ENCODE data around the gene C1orf159. TPM values are rescaled to one million over a fixed set of nuclear protein-coding genes. Genes with fewer than 3 reads are reported as not detected.

Gene C1orf159
- total and polyA plus RNA-seq, 2 experiments from 2014 or later = 9.6 to 21.5 TPM

DNA sequence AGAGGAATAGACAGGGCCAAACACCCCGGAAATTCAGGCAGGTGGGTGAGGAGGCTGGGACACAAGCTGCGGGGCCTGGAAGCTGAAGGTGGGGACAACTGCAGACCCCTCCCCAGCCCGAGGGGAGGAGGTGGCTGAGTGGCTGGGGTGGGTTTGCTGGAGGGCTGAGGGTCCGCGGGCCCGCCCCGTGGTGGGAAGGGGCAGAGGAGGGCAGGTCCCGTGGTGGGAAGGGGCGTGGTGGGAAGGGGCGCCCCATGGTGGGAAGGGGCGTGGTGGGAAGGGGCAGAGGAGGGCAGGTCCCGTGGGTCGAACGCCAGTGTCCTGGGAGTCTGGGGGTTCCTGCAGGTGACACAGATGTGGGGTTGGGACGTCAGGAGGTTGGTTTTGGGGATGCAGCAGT is 33.5 kb upstream of the C1orf159 start:
- Histone ChIP-seq H3K4me3 (no peak overlapping the region), H3K9me2 (ENCODE audit: insufficient read depth) (no peaks in the 10 kb centered on the region), H4K20me1 (replicated peaks; ENCODE audit: insufficient read depth) (no peaks in the 10 kb centered on the region), H3K4me2 (no peak overlapping the region), H3K79me2 (replicated peaks; ENCODE audit: insufficient read depth) (no peaks in the 10 kb centered on the region), H3K27ac (ENCODE audit: low read depth) (no peak overlapping the region), H3K36me3 (ENCODE audit: insufficient read depth) (no peaks in the 10 kb centered on the region; the same call in 1 of the 2 replicates), H3K4me1 (ENCODE audit: insufficient read depth) (no peaks in the 10 kb centered on the region), H3F3A (replicated peaks; ENCODE audit: low read depth) (0 out of 2 replicates have a peak, but pooled peaks cover 5% of the 10 kb centered on the region), H3K27me3 (ENCODE audit: insufficient read depth) (no peaks in the 10 kb centered on the region), H2AFZ (no peak overlapping the region)
- ATAC-seq = no peak
- no peak overlapping the region for H3K4me3 Mint-ChIP-seq
- peaks cover 19% of the 10 kb centered on the region for H3K36me3 Mint-ChIP-seq (ENCODE audit: low read depth)
- H3K27ac Mint-ChIP-seq = no peak overlapping the region
- H3K27me3 Mint-ChIP-seq (ENCODE audit: insufficient read depth, low read depth, poor library complexity) = peaks cover 16% of the 10 kb centered on the region
- peaks cover 26% of the 10 kb centered on the region for H3K9me3 Mint-ChIP-seq
- H3K4me1 Mint-ChIP-seq = no peaks in the 10 kb centered on the region; the same call in 2 of the 3 replicates
- DNase-seq (ENCODE audit: low spot score) = no peak
- TF ChIP-seq ZNF331 (CRISPR knock-in tag; IDR thresholded peaks at IDR 0.05; ENCODE audit: low read depth) (no peak), EZH2 (IDR thresholded peaks at IDR 0.05; ENCODE audit: low read depth, unreplicated experiment) (no peak), ZNF114 (CRISPR knock-in tag; IDR thresholded peaks at IDR 0.05) (no peak), JUNB (IDR thresholded peaks at IDR 0.05; ENCODE audit: unreplicated experiment) (no peak), POLR2AphosphoS5 (IDR thresholded peaks at IDR 0.05; ENCODE audit: low read depth) (no peak), CREB1 (CRISPR knock-in tag; IDR thresholded peaks at IDR 0.05; ENCODE audit: low read depth) (no peak), ZNF462 (CRISPR knock-in tag; IDR thresholded peaks at IDR 0.05) (no peak), NANOG (IDR thresholded peaks at IDR 0.05; ENCODE audit: borderline replicate concordance) (no peak), STAT1 (IDR thresholded peaks at IDR 0.05; ENCODE audit: unreplicated experiment) (no peak), EZH2phosphoT487 (IDR thresholded peaks at IDR 0.05; ENCODE audit: unreplicated experiment) (no peak)
- TF ChIP-seq, protein P1, sequence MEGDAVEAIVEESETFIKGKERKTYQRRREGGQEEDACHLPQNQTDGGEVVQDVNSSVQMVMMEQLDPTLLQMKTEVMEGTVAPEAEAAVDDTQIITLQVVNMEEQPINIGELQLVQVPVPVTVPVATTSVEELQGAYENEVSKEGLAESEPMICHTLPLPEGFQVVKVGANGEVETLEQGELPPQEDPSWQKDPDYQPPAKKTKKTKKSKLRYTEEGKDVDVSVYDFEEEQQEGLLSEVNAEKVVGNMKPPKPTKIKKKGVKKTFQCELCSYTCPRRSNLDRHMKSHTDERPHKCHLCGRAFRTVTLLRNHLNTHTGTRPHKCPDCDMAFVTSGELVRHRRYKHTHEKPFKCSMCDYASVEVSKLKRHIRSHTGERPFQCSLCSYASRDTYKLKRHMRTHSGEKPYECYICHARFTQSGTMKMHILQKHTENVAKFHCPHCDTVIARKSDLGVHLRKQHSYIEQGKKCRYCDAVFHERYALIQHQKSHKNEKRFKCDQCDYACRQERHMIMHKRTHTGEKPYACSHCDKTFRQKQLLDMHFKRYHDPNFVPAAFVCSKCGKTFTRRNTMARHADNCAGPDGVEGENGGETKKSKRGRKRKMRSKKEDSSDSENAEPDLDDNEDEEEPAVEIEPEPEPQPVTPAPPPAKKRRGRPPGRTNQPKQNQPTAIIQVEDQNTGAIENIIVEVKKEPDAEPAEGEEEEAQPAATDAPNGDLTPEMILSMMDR (conservative IDR thresholded peaks at IDR 0.05; ENCODE audit: low read depth in 2 of 2) = no peak
- TF ChIP-seq, protein P2, sequence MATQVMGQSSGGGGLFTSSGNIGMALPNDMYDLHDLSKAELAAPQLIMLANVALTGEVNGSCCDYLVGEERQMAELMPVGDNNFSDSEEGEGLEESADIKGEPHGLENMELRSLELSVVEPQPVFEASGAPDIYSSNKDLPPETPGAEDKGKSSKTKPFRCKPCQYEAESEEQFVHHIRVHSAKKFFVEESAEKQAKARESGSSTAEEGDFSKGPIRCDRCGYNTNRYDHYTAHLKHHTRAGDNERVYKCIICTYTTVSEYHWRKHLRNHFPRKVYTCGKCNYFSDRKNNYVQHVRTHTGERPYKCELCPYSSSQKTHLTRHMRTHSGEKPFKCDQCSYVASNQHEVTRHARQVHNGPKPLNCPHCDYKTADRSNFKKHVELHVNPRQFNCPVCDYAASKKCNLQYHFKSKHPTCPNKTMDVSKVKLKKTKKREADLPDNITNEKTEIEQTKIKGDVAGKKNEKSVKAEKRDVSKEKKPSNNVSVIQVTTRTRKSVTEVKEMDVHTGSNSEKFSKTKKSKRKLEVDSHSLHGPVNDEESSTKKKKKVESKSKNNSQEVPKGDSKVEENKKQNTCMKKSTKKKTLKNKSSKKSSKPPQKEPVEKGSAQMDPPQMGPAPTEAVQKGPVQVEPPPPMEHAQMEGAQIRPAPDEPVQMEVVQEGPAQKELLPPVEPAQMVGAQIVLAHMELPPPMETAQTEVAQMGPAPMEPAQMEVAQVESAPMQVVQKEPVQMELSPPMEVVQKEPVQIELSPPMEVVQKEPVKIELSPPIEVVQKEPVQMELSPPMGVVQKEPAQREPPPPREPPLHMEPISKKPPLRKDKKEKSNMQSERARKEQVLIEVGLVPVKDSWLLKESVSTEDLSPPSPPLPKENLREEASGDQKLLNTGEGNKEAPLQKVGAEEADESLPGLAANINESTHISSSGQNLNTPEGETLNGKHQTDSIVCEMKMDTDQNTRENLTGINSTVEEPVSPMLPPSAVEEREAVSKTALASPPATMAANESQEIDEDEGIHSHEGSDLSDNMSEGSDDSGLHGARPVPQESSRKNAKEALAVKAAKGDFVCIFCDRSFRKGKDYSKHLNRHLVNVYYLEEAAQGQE (IDR thresholded peaks at IDR 0.05; ENCODE audit: unreplicated experiment) = no peak
- TF ChIP-seq, protein P3, sequence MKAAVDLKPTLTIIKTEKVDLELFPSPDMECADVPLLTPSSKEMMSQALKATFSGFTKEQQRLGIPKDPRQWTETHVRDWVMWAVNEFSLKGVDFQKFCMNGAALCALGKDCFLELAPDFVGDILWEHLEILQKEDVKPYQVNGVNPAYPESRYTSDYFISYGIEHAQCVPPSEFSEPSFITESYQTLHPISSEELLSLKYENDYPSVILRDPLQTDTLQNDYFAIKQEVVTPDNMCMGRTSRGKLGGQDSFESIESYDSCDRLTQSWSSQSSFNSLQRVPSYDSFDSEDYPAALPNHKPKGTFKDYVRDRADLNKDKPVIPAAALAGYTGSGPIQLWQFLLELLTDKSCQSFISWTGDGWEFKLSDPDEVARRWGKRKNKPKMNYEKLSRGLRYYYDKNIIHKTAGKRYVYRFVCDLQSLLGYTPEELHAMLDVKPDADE (IDR thresholded peaks at IDR 0.05) = no peak
